ENCODE measurements around the gene SPECC1. TPM values are rescaled to one million over a fixed set of nuclear protein-coding genes. Genes with fewer than 3 reads are reported as not detected.

SPECC1 gene
- total RNA-seq, 1 donor from 2014 or later, result 83.0 TPM

DNA sequence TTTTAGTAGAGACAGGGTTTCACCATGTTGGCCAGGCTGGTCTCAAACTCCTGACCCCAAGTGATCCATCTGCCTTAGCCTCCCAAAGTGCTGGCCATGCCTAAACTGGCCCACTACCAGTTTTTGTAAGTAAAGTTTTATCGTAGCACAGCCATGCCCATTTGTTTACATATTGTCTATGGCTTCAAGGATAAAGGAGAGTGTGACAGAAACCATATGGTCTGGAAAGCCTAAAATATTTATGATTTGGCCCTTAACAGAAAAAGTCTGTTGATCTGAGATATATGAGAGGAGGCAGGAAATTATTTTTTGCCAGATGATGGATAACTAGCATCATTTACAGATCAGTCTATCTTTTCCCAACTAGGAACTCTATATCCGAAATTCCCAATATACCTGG, 36.0 kb upstream of the SPECC1 start:
- Histone ChIP-seq H3K4me1 (ENCODE audit: insufficient read depth, low read length) (peaks cover 6% of the 10 kb centered on the region), H3K9ac (ENCODE audit: low read length) (no peak overlapping the region), H3K9me3 (ENCODE audit: insufficient read depth, low read depth, low read length) (no peaks in the 10 kb centered on the region), H3K4me3 (ENCODE audit: insufficient read depth, low read depth, low read length) (no peak overlapping the region), H3K4me2 (ENCODE audit: low read length) (no peak overlapping the region), H3K27ac (ENCODE audit: low read depth, low read length) (no peak overlapping the region), H3K27me3 (ENCODE audit: insufficient read depth, low read length) (no peaks in the 10 kb centered on the region), H4K20me1 (ENCODE audit: insufficient read depth, low read length) (peaks cover 58% of the 10 kb centered on the region), H3K36me3 (ENCODE audit: insufficient read depth, low read length) (peaks cover 12% of the 10 kb centered on the region), H3K79me2 (ENCODE audit: insufficient read depth, low read length) (peaks cover 96% of the 10 kb centered on the region), H2AFZ (ENCODE audit: low read depth, low read length) (no peak overlapping the region)
- Mint-ChIP-seq H3K27ac (ENCODE audit: unreplicated experiment) (no peak overlapping the region), H3K4me3 (ENCODE audit: unreplicated experiment) (no peak overlapping the region), H3K27me3 (ENCODE audit: low read depth, unreplicated experiment) (no peaks in the 10 kb centered on the region), H3K36me3 (ENCODE audit: low read depth, unreplicated experiment) (peaks cover 12% of the 10 kb centered on the region), H3K4me1 (ENCODE audit: low read depth, unreplicated experiment) (peaks cover 8% of the 10 kb centered on the region), H3K9me3 (ENCODE audit: unreplicated experiment) (no peaks in the 10 kb centered on the region)
- no peak for FAIRE-seq
- DNase-seq (ENCODE audit: low read depth), result no peak
- TF ChIP-seq EZH2 (IDR thresholded peaks at IDR 0.05; ENCODE audit: insufficient read depth, low read length), result no peak
- TF ChIP-seq, protein P1, sequence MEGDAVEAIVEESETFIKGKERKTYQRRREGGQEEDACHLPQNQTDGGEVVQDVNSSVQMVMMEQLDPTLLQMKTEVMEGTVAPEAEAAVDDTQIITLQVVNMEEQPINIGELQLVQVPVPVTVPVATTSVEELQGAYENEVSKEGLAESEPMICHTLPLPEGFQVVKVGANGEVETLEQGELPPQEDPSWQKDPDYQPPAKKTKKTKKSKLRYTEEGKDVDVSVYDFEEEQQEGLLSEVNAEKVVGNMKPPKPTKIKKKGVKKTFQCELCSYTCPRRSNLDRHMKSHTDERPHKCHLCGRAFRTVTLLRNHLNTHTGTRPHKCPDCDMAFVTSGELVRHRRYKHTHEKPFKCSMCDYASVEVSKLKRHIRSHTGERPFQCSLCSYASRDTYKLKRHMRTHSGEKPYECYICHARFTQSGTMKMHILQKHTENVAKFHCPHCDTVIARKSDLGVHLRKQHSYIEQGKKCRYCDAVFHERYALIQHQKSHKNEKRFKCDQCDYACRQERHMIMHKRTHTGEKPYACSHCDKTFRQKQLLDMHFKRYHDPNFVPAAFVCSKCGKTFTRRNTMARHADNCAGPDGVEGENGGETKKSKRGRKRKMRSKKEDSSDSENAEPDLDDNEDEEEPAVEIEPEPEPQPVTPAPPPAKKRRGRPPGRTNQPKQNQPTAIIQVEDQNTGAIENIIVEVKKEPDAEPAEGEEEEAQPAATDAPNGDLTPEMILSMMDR (IDR thresholded peaks at IDR 0.05; ENCODE audit: insufficient read depth, low read depth, low read length), result no peak

DNA sequence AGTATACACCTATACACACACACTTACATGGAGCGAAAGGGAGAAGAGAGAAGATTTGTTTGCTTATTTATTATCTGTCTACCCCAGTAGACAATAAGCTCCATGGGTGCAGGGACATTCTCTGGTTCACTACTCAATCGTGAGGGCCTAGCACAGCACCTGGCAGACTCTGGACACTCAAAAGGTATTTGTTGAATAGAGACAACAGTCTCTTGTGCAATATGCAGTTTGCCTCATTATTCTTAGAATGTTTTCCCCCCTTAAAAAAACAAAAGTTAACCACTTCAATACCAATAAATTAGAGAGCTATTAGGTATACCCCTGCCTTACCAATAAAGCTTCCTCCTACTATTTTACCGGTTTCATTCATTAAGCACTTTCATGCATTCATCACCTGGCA, 33.6 kb upstream of the SPECC1 start:
- no peak for FAIRE-seq
- H2AFZ ChIP-seq (ENCODE audit: low read depth, low read length), result no peak overlapping the region
- peak overlapping the region; percentile 81 for H3K4me2 ChIP-seq (ENCODE audit: low read length)
- no peaks in the 10 kb centered on the region for H3K27me3 ChIP-seq (ENCODE audit: insufficient read depth, low read length)
- peaks cover 76% of the 10 kb centered on the region for H3K79me2 ChIP-seq (ENCODE audit: insufficient read depth, low read length)
- peaks cover 41% of the 10 kb centered on the region for H4K20me1 ChIP-seq (ENCODE audit: insufficient read depth, low read length)
- no peak overlapping the region for H3K9ac ChIP-seq (ENCODE audit: low read length)
- peaks cover 10% of the 10 kb centered on the region for H3K4me1 ChIP-seq (ENCODE audit: insufficient read depth, low read length)
- no peak for DNase-seq (ENCODE audit: low read depth)
- peaks cover 4% of the 10 kb centered on the region for H3K9me3 Mint-ChIP-seq (ENCODE audit: unreplicated experiment)
- H3K4me3 Mint-ChIP-seq (ENCODE audit: unreplicated experiment), result peak overlapping the region; percentile 55
- peaks cover 5% of the 10 kb centered on the region for H3K36me3 Mint-ChIP-seq (ENCODE audit: low read depth, unreplicated experiment)
- TF ChIP-seq EZH2 (IDR thresholded peaks at IDR 0.05; ENCODE audit: insufficient read depth, low read length), result no peak
- TF ChIP-seq, protein P1 (IDR thresholded peaks at IDR 0.05; ENCODE audit: insufficient read depth, low read depth, low read length), result no peak
- peaks cover 3% of the 10 kb centered on the region for H3K4me1 Mint-ChIP-seq (ENCODE audit: low read depth, unreplicated experiment)
- H3K27me3 Mint-ChIP-seq (ENCODE audit: low read depth, unreplicated experiment), result no peaks in the 10 kb centered on the region
- no peak overlapping the region for H3K27ac ChIP-seq (ENCODE audit: low read depth, low read length)
- no peaks in the 10 kb centered on the region for H3K9me3 ChIP-seq (ENCODE audit: insufficient read depth, low read depth, low read length)
- no peak overlapping the region for H3K27ac Mint-ChIP-seq (ENCODE audit: unreplicated experiment)
- H3K4me3 ChIP-seq (ENCODE audit: insufficient read depth, low read depth, low read length), result no peak overlapping the region
- peaks cover 8% of the 10 kb centered on the region for H3K36me3 ChIP-seq (ENCODE audit: insufficient read depth, low read length)

DNA sequence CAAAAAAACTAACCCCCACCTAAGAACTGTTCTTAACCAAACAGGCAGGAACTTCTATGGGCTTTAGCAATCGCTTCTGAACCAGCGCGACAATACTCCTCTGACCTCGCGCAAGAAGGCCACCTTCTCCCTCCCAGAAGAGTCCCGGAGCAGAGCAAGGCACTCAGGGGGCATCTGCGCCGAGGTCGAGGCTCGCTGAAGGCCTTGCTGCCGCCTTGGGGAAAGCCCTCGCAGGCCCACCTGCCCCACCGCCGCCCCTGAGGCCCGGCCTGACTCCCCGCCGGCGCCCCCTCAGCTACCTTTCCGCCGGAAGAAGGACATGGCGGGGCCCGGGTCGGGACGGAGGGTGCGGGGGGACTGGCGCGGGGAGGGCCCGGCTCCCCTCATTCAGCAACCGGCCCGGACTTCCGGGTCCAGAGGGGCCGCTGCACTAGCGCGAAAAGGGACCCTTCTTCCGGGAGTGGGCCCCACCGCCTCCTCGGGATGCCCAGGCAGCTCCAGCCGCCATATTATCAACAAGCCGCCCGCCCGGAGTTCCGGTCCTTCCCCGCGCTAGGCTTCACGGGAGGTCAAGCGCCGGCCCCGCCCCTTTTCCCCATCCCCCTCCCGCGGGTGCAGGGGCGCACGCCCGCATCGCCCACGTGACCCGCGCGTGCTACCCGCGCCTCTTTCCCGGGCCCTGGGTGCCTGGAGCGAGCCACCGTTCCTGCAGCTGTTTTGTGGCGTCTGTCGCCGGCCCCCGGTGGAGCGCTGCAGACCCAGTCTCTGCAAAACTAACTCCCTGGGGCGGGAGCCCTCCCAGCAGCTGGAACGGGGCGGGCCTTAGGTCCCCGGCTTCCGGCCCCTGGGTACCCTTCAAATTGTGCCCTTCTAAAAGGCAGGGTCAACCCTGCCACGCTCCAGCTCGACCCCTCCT, 31.6 kb upstream of the SPECC1 start, which contains the start of gene AKAP10:
AKAP10 (minus strand) TSS at position 536 of the 916 bp plus-strand sequence; CDS start at position 387, 149 bp downstream.
- H4K20me1 ChIP-seq (ENCODE audit: insufficient read depth, low read length), result peaks cover 32% of the 10 kb centered on the region
- H3K79me2 ChIP-seq (ENCODE audit: insufficient read depth, low read length), result peaks cover 58% of the 10 kb centered on the region
- H3K9me3 ChIP-seq (ENCODE audit: insufficient read depth, low read depth, low read length), result no peaks in the 10 kb centered on the region
- Mint-ChIP-seq H3K4me3 (ENCODE audit: unreplicated experiment) (peak within 1 kb of the TSS; percentile 93), H3K27ac (ENCODE audit: unreplicated experiment) (peak within 1 kb of the TSS; percentile 93), H3K36me3 (ENCODE audit: low read depth, unreplicated experiment) (peaks cover 2% of the 10 kb centered on the region), H3K9me3 (ENCODE audit: unreplicated experiment) (peaks cover 4% of the 10 kb centered on the region), H3K27me3 (ENCODE audit: low read depth, unreplicated experiment) (no peaks in the 10 kb centered on the region), H3K4me1 (ENCODE audit: low read depth, unreplicated experiment) (peaks cover 3% of the 10 kb centered on the region)
- no peak for FAIRE-seq
- peak within 1 kb of the TSS; percentile 79 for H2AFZ ChIP-seq (ENCODE audit: low read depth, low read length)
- DNase-seq (ENCODE audit: low read depth), result peak; percentile 42
- H3K4me1 ChIP-seq (ENCODE audit: insufficient read depth, low read length), result peaks cover 10% of the 10 kb centered on the region
- H3K27me3 ChIP-seq (ENCODE audit: insufficient read depth, low read length), result no peaks in the 10 kb centered on the region
- TF ChIP-seq, protein P1 (IDR thresholded peaks at IDR 0.05; ENCODE audit: insufficient read depth, low read depth, low read length), result no peak
- no peak for TF ChIP-seq EZH2 (IDR thresholded peaks at IDR 0.05; ENCODE audit: insufficient read depth, low read length)
- peak within 1 kb of the TSS; percentile 93 for H3K9ac ChIP-seq (ENCODE audit: low read length)
- peak within 1 kb of the TSS; percentile 80 for H3K4me3 ChIP-seq (ENCODE audit: insufficient read depth, low read depth, low read length)
- H3K4me2 ChIP-seq (ENCODE audit: low read length), result peak within 1 kb of the TSS; percentile 81
- H3K27ac ChIP-seq (ENCODE audit: low read depth, low read length), result peak within 1 kb of the TSS; percentile 73
- peaks cover 6% of the 10 kb centered on the region for H3K36me3 ChIP-seq (ENCODE audit: insufficient read depth, low read length)

Data from astrocyte (in vitro differentiated cells and primary cell).